Loucy (cell line): ENCODE measurements around the gene FAM168B.

Source experiments
- EZH2phosphoT487 ChIP-seq: fragments of 200-600 bp; IDR thresholded peaks from 2 replicates; pipeline ENCODE4 v1.6.1; 2018; ENCODE audit warnings: antibody characterized with exemption, mild to moderate bottlenecking, moderate library complexity, borderline replicate concordance
- TF ChIP-seq, protein P1 (sequence below): fragments of 200-600 bp; sonication (generic); conservative IDR thresholded peaks from 2 replicates; pipeline ENCODE4 v1.5.1; 2014; ENCODE audit warnings: mild to moderate bottlenecking, antibody characterized with exemption, low read length

- TF ChIP-seq, protein P1, sequence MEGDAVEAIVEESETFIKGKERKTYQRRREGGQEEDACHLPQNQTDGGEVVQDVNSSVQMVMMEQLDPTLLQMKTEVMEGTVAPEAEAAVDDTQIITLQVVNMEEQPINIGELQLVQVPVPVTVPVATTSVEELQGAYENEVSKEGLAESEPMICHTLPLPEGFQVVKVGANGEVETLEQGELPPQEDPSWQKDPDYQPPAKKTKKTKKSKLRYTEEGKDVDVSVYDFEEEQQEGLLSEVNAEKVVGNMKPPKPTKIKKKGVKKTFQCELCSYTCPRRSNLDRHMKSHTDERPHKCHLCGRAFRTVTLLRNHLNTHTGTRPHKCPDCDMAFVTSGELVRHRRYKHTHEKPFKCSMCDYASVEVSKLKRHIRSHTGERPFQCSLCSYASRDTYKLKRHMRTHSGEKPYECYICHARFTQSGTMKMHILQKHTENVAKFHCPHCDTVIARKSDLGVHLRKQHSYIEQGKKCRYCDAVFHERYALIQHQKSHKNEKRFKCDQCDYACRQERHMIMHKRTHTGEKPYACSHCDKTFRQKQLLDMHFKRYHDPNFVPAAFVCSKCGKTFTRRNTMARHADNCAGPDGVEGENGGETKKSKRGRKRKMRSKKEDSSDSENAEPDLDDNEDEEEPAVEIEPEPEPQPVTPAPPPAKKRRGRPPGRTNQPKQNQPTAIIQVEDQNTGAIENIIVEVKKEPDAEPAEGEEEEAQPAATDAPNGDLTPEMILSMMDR = no peak
- no peak for TF ChIP-seq EZH2phosphoT487
These were observed 36.4 kb downstream of the FAM168B start for GRCh38 chr2:131056932-131057287.
